T-helper 1 cell treated with Interleukin-12 subunit alpha and Interleukin-12 subunit beta and Interleukin-4 antibody, amounts not matched to agents 30 ng/mL and 1 ng/mL, for 36 hours (primary cell): ENCODE measurements around the gene GPR161. TPM values are rescaled to one million over a fixed set of nuclear protein-coding genes. Genes with fewer than 3 reads are reported as not detected.
"Not testable (repeated sequence)": the region's sequence is repeated elsewhere in the genome, so short reads cannot be mapped to it uniquely, and the experiment has no call there.

Experiments
- intact Hi-C: fragments of 100-400 bp; cut with micrococcal nuclease; formaldehyde crosslinking; loops from one replicate; pipeline ENCODE4 v1.15.1; 2024
- total RNA-seq: library from RNA; stranded (reverse); gene quantifications from 2 replicates; pipeline ENCODE4 v1.2.3, GENCODE V29; 2022

GPR161 gene
- total RNA-seq, 1 donor from 2014 or later: 0.56 TPM

DNA sequence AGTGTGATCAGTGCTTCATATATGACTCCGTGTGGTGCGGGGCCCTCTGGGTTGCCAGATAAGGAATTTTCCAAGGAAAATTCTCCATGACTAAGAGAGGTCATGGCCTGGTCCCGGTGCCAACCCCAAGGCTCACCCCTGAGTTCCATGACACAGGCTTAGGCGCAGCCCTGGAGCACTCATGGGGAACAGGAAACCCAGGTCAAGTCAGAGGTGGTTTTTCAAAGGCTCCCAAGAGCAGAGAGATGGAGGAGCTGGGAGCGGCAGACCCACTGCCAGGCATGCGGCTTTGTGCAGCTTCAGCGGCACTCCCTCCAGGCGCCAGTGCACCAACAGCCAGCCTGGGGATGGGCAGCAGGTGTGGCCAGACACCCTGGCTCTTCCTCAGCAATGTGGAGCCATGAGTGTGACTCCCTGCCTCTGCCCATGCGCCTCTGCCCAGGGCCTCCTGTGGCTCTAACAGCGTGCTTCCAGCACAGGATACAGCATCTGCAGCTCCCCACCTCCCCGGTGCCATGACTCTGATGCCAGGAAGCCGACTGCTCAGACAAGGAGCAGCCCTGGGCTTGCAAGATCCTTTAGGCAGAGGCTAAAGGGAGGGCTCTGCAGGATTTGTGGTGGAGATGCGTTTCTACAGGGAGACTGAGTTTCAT lies 47.3 kb downstream of the GPR161 start:
- intact Hi-C loops: no loop called here

DNA sequence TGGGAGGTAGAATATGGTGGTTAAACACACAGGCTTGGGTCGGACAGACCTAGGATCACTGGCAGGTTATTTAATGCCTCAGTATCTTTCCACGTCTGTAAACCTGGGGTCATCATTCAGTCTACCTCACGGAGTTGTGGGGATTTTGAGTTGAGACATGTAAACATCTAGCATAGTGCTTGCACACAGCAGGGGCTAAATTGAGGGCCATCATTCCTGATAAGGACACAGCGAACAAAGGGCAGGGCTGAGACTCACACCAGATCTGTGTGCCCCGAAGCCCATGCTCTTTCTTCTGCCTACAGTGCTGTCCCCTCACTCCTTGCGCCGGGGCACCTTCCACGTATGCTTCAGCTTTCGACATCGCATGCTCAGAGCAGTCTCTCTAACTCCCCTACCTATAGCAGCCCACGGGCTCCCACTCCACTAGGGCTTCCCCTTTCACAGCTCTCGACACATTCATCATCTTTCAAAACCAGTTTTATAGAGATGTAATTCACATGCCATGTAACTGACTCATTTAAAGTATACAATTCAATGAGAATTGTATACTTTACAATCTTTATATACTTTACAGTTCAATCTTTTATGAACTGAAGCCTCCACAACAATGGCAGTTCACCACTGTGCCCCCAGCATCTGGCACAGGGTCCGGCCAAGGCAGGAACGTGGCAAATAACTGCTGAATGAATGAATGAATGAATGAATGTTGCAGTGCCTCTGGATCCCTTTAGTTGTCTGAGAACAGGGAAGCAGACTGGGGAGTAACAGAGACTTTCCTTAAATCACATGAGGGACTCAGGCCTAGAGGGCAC lies 48.0 kb downstream of the GPR161 start:
- intact Hi-C loops: no loop called here

DNA sequence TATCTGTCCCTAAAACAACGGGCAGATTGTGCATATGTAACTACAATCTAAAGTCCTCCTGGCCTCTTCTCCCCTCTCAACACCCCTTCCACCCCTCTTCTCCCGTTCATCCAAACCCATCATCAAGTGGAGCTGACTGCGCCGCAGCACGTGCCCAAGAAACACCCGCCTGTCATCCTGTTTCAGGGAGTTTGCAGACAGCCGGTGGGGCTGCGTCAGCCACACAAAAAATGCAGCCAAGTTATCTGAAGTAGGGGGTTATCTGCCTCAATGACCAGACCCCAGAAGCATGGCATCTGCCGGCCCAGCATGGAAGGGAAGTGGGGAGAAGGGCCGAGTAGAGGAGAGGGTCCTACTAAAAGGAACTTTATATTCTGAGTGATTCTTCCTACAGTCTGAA lies 49.0 kb downstream of the GPR161 start:
- intact Hi-C loops: no loop called here

DNA sequence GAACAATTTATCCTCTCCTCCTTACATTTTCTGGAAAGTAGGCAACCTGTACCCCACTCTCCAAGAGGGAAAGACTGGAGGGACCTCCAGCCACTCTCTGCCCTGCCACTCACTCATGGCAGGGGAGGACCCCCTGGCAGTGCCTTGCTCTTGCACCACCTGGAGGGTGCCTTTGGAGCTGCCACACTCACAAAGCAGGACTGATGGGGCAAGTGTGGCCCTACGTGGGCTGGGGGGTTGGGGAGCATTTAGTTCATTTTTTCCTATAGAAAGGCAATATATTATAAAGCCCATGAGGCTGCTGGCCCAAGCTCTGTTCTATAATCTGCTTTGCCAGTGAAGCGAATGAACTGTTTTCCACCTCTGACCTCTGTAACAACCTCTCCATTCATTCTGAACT lies 50.3 kb downstream of the GPR161 start:
- intact Hi-C loops: no loop called here

DNA sequence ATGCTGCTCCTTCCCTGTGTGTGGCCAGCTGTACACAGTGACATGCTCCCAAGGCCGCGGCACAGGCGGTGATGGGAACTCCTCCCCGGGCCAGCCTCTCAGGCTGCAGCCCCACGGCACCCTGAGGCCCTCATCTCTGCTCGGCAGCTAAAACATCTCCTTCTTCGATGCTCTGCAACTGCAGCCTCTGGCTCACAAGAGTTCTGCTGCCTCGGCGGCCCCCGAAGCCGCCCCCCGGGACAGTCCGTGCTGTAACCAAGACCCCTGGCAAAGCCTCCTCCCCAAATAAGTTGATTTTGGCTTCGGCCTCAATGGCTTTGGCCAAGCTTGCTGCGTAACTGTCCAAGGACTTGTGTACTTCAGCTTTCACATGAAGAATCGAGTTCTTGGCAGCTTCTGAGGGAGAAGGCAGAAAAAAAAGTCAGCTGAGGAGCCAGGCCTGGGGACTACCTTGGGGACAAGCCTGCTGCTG lies 51.3 kb downstream of the GPR161 start:
- intact Hi-C loops: loop anchor here (2.0 kb wide), 1 partner anchor 51 kb away; the partner anchor contains the start of gene GPR161

DNA sequence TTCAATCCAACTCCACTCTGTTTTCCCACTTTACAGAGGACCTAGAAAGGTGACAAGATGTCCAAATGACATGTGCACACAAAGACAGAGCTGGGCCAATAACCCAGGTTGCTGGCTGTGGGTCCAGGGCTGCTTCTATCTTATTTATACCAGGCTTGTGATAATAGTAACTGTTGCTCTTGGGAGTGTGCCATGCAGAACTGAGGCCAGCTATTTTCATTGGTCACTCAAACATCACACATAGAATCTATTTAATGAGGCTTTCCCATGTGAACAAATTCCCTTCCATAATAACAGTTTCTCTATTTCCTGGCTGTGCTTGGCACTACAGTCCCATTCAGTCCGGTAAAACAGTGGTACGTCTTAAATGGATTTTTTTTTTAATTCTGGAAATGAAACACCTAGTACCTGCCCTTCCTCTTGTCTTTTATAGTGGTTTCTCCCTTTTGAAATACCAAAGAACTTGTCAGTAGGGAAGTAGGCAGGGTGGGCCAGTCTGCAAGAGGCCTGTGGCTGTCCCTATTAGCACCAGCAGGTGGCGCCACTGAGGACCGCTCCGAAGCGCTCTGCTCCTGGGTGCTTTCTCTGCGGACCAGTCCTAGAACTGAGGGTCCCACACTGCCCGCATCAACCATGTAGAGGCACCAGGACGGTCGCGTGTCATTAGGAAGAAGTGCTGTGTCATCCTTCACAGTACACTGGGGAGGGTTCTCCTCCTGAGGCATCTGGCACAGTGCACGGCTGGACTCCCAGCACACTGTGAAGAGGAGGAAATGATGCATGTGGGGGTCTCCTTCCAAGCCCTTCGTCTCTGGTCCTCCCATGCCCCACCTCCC lies 52.1 kb downstream of the GPR161 start:
- intact Hi-C loops: loop anchor here (1.0 to 2.0 kb wide), 2 partner anchors 52 to 238 kb away; partner anchors contain the start of gene GPR161

DNA sequence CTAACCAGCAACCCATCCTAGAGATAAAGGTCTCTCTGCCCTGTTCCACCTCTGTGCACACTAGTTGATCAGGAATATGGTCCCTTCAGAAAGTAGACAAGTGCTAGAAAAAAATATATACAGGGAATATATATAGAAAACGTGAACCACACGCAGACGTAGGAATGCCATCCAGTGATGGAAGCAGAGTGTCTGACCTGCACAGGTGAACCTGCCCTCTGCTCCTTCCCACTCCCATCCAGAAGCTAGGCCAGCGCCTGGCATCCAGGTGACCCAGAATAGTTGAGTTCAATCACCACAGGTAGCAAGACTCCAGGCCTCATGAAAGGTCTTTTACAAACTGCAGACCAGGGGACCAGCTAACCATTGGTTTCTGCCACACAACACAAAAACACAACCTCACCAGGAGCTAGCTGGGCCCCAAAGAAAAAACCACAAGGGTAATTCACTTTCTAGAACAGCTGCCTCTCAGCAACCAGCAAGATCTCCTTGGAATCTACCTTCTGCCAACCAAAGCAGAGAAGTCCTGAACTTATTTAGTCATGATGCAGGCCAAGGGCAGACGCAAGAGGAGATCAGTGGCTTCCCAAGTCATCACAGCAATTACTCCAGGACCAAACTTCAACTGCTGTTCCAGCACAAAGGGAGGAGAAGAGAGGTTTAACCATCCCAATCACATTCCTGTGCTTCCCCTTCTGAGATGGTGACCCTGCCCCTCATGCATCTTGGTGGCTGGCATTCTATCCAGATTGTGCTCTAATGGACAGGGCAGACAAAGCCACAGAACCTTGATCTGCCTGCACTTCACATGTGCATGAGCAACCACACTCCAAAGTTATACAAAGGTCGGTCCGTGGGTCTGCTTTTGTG lies 53.0 kb downstream of the GPR161 start:
- intact Hi-C loops: loop anchor here (1.0 to 2.0 kb wide), 3 partner anchors 53 to 239 kb away; partner anchors contain the start of gene GPR161

DNA sequence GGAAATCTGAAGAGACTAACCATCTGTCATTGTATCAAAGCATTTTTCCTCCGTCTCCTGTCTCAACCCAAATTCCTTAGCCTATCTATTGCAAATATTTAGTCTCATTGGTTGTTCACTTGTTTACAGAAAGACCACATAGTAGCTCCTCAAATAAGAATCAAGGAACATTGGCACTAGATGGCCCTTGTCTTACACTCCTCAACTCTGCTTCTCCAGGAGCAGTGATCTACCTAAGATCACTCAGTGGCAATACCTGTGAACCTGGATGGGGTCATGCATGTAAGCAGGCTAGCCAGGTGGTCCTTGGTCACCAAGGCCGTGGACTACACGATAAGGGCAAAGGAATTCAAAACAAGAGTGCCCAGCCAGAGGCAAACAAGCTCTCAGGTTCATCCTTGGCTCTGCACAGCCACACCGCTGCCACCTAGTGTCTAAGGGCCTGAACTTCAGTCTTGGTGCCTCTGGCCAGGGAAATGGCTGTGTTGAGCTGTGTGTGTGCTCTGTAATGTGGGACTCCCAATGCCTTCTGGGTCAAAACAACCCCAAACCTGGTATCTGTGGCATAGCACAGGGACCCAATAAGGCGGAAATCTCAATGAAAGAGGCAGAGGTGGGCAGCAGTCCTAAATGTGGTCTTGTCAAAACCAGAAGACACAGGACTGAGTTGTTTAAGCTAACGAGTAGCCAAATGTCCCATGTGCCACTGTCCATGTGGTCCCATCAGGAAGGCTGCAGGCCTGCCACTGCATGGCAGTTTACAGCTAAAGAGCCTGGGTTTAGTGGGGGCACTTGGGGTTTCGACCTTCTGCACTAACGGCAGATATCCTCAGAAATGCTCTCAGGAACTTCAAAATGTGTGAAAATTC lies 54.5 kb downstream of the GPR161 start:
- intact Hi-C loops: loop anchor here (1.0 to 2.0 kb wide), 6 partner anchors 63 to 482 kb away; partner anchors contain the start of gene DCAF6

DNA sequence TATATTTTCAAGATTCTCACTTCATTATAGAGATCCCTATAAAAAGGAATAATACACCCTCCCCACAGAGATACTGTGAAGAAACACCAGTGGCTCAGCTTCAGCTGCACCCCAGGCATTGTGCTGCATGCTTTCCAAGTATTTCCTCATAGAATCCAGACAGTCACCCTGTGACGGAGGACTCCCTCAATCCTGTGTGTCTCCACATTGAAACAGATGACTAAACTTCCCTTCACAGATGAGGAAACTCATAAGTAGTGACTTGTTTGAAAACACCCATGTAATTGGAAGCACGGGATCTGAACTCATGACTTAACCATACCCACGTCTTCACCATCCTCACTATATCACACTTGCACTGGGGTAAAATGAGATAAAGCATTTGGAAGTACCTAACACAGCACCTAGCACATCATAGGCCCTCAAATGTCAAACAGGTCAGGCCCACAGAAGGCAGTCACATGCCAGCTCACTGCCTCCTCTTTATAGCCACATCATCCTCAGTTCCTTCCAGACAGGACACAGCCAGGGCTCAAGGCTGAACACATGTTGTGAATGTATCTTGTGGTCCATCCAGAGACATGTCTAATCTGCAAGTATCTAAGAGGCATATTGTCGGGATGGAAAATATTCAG lies 55.2 kb downstream of the GPR161 start:
- intact Hi-C loops: loop anchor here (1.0 to 2.0 kb wide), 6 partner anchors 64 to 481 kb away; partner anchors contain the start of gene DCAF6

DNA sequence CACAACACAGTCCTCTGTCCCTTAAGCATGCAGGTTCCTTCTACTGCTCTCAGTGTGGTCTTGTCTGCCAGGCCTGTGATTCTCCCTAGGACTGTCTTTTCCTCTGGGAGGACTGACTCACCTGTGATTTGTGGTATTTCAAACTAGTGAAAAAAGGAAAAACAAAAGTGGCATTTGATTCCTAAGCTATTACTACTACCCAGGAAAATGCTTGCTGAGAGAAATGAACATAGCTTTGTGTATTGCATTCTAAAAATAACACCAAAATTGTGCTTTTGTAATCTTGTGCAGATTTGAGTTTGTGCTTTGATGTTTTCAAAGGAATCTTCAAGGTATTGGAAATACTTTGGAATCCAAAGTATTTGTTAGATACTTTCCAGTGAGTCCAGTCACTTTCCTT lies 57.0 kb downstream of the GPR161 start:
- intact Hi-C loops: no loop called here

DNA sequence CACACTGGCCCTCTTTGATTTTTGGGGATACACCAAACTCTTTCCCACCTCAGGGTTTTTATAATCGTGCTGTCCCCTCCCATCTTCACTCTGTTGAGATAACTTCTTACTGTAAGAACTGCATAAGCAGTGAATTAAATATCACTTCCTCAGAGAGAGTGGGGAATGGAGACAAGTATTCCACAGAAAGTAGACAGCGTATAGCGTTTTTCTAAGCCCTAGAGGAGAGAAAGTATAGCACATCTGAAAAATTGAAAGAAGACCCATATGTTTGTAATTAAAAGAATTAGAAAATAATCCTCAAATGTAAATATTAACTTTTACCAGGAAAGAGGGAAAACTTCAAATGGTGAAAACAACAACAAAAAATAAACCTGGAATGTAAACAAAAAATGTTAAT lies 67.3 kb downstream of the GPR161 start:
- intact Hi-C loops: no loop called here

DNA sequence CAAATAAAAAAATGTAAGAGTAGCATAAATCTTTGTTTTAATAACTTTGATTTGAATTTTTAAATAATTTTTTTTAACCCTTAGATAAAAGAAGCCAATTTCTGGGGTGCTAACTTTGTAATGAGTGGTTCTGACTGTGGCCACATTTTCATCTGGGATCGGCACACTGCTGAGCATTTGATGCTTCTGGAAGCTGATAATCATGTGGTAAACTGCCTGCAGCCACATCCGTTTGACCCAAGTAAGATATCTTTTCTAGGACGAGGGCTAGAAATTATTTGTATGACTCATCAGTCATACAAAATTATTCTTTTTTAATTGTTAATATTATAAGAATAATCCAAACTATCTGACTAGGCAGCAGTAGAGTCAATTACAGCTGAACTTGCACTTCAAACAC lies 71.2 kb downstream of the GPR161 start:
- intact Hi-C loops: no loop called here

DNA sequence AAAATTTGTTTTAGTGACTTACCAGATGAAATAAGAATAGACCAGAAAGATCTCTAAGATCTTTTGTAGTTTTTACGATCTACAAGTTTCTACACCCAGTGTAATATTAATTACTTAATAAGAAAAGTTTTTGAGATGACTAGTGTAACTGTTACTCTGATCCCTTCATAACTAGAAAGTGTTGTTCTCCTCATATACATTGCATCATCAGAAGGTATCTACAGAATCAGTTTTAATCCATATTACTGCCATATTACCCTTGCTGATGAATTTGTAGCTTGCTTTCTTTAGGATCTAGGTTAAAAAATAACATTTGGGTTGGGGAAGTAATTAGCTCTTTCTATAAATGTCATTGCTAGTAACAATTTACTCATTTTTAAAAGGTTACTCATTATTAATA lies 72.5 kb downstream of the GPR161 start:
- intact Hi-C loops: no loop called here

DNA sequence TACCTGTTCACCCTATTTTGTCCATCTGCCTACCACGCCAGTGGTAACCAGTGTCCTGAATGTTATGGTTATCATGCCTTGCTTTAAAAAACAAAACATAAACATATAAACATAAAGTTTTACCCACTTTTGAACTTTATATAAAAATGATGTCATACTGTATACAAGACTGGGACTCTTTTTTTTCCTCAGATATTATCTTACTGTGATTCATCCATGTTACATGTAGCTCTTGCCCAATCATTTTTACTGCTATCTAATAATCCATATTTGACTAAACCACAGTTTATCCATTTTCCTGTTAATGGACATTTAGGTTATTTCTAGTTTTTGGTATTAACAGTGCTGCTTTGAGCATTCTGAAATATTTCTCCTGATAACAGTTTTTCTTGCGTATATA lies 78.8 kb downstream of the GPR161 start:
- intact Hi-C loops: no loop called here

DNA sequence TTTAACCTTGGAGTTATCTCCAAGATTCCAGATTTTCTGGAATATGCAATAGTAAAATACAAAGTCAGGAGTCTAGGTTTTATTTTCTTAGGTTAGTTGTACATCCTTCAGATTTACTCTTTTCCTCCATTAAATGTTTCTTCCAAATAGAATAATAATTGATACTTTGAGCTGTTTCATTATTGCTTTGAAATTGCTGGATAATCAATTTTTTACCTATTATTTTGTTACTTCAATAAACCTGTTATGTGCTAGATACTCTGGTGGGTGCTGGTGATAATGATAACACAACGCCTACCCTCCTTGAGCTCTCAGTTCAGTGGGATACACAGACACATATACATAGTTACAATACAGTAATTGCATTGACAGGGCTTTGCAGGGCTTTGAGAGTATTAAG lies 79.4 kb downstream of the GPR161 start:
- intact Hi-C loops: no loop called here

DNA sequence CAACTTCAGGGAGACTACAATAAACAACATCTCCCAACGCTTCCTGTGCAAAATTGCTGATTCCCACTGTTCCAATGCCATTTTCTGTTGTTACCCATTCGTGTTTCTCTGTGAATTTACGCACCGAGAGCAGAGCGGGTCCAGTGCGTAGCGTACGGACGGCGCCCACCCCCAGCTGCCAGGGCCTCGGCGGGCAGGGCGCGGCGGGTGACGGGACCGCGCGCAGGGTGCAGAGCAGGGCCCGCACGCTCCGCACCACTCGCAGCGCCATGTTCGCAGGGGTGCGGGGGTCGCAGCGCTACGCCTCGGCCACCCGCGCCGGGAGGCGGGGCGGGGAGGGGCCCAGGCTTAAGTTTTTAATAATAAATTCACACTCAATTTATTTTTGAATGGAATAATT lies 80.6 kb downstream of the GPR161 start:
- intact Hi-C loops: not testable (repeated sequence)

DNA sequence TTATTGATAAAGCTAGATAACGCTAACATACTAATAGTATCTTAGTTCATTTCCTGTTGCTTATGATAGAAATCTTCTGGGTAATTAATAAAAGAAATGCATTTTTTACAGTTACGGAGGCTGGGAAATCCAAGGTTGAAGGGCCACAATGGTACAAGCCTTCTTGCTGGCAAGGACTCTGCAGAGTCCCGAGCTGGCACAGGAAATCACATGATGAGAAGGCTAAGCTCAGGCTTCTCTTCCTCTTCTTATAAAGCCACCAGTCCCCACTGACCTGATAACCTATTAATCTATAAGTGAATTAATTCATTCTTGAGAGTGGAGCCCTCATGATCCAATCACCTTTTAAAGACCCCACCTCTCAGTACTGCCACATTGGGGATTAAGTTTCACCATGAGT lies 82.6 kb downstream of the GPR161 start:
- intact Hi-C loops: no loop called here

DNA sequence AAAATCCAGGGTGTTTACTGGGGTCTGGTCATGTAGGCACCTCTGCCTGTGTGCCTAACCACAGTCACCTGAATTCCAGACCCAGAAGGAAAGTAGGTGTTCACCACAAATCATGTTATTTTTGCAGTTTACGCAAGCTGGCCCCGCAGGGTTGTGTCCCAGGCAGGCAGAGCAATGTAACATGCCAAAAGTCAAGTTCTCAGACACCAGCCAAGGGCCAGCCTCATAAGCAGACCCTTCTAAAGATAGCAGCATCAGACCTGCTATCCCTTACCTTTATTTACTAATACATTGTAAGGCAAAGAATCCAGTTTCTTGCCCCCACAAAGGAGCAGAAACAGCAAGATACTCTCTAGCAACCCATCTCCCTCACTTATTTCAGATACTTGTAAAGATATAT lies 83.0 kb downstream of the GPR161 start:
- intact Hi-C loops: no loop called here

DNA sequence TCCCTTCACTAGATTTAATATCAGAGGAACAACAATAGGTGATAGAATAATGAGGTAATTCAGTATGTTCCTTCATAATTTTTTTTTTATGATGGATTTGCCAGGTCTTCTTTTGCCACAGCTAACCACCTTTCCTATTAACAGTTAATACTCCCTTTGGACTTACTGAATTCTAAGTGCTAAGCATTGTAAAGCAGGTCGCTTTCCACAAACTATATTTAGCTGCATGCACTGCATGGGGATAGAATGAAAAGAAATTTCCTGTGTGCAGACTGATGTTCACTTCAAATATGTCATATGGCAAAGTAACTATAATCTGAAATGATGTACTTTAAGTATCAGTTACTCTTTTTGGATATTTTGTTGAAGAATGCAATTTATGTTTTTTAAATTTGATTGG lies 85.8 kb downstream of the GPR161 start:
- intact Hi-C loops: no loop called here
